ENCODE measurements around the gene FBXO36.

- TF ChIP-seq, protein P1, sequence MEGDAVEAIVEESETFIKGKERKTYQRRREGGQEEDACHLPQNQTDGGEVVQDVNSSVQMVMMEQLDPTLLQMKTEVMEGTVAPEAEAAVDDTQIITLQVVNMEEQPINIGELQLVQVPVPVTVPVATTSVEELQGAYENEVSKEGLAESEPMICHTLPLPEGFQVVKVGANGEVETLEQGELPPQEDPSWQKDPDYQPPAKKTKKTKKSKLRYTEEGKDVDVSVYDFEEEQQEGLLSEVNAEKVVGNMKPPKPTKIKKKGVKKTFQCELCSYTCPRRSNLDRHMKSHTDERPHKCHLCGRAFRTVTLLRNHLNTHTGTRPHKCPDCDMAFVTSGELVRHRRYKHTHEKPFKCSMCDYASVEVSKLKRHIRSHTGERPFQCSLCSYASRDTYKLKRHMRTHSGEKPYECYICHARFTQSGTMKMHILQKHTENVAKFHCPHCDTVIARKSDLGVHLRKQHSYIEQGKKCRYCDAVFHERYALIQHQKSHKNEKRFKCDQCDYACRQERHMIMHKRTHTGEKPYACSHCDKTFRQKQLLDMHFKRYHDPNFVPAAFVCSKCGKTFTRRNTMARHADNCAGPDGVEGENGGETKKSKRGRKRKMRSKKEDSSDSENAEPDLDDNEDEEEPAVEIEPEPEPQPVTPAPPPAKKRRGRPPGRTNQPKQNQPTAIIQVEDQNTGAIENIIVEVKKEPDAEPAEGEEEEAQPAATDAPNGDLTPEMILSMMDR (IDR thresholded peaks at IDR 0.05): no peak
- no peak for TF ChIP-seq EZH2 (IDR thresholded peaks at IDR 0.05; ENCODE audit: borderline replicate concordance, insufficient read depth, low read depth, low read length, poor library complexity, severe bottlenecking)
Observed at GRCh38 chr2:230042195-230042594, 119.9 kb downstream of the FBXO36 start.
